Right cardiac atrium (tissue), 5 donors: ENCODE data around the gene SLC27A3. TPM values are rescaled to one million over a fixed set of nuclear protein-coding genes. Genes with fewer than 3 reads are reported as not detected.
A peak's percentile ranks its signal among the peaks of the same experiment; 100 is the strongest.

Experiments used
- ATAC-seq, 2 donors: fragments of 200-7000 bp; cut with Tn5 transposase; one replicate each; pipeline versions ENCODE4 v1.8.0 to v1.9.1; 2020; ENCODE audit warnings: moderate library complexity in 2 of 2, mild to moderate bottlenecking in 1 of 2
- DNase-seq, 3 donors: peaks; one replicate each; pipeline ENCODE4 v3.0.0-alpha.2; 2020
- H3K27ac ChIP-seq: one replicate; pipeline ENCODE4 v1.5.1; 2013; ENCODE audit warnings: mild to moderate bottlenecking, low read length, control low read depth, moderate library complexity
- H3K27me3 ChIP-seq: one replicate; pipeline ENCODE4 v1.6.1; 2013; ENCODE audit not compliant: control insufficient read depth, insufficient read depth
- H3K4me1 ChIP-seq: one replicate; pipeline ENCODE4 v1.6.1; 2013; ENCODE audit warnings: low read length; ENCODE audit not compliant: control insufficient read depth, insufficient read depth
- H3K4me3 ChIP-seq: one replicate; pipeline ENCODE4 v1.5.1; 2013; ENCODE audit warnings: low read length, control low read depth
- H3K9me3 ChIP-seq: one replicate; pipeline ENCODE4 v1.6.1; 2013; ENCODE audit warnings: low read length; ENCODE audit not compliant: control insufficient read depth
- WGBS: extraction: QIAGEN DNeasy Blood & Tissue Kit; methylation state at CpG from one replicate; pipeline ENCODE4 v1.1.7; 2013; 5-methylcytosine and 5-hydroxymethylcytosine counted together
- intact Hi-C, 4 donors: fragments of 100-400 bp; cut with DNase I; formaldehyde crosslinking; loops; one replicate each; pipeline versions ENCODE4 v1.11.0 to v1.14.0; 2022 to 2023
- polyA plus RNA-seq: library from polyadenylated mRNA; stranded (reverse); fragments of 200-250 nt; gene quantifications from one replicate; pipeline ENCODE4 v1.2.3, GENCODE V29; 2013
- total RNA-seq, 4 donors: library from RNA; stranded (reverse); fragmentation: NEBNext Ultra II Directional; extraction: Animal tissue kit (Norgen Biotek cat#: 25700); gene quantifications; one replicate each; pipeline ENCODE4 v1.2.1, GENCODE V29; 2021
- donor health status: healthy with polysubstance abuse.
- donor health status: DM: no; HTN: yes; CAD: no.
- donor health status: DM: no; HTN: no; CAD: no.
- donor health status: DM: no; HTN: yes; CAD: no; lungs with severe emphysema.
- donor health status: DM: yes; HTN: yes; CAD: no.

Gene SLC27A3
- total and polyA plus RNA-seq, 5 donors = 16.9 to 26.5 (median 20.4) TPM

DNA sequence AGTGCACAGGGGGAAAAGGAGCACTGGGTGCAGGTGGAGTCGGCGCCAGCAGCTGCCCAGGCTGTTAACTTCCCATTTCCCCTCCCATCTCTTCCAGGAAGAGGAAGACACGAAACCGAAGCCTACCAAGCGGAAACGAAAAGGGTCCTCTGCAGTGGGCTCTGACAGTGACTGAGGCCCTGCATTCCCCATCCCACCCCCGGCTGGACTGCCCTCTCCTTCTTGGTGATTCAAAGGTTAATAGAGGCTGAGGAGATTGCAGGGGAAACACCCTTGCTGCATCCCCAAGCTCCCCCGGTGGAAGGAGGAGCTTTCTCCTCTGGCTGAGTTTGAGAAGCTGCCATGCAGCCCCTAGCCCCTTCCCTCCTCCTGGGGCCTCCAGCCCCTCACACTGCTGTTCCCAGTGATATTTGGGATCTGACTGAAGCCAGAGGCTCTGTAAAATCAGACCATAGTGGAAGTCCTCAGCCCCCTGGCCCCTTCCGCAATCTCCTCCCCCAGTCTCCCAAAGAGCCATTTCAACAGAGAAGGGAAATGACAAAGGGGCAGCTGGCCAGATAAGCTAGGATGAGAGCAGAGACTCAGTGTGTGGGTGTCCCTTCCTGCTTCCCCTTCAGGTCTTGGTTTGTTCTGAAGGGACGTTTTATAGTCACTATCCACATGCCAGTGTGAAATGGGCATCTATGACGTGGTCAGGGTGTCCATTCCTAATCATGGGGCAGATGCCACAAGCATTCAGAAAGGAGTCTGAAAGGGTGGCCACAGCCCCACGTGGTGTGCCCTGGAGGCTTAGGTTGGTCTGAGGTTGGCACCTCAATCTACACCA, 1.9 kb upstream of the SLC27A3 start:
- ATAC-seq (no peak), DNase-seq (peak in 1 of 3 donors; percentile 62)
- Histone ChIP-seq H3K27me3 (no peaks in the 10 kb centered on the region), H3K27ac (peak overlapping the region; percentile 19), H3K4me1 (peaks cover 11% of the 10 kb centered on the region), H3K9me3 (no peaks in the 10 kb centered on the region), H3K4me3 (no peak overlapping the region)
- intact Hi-C loops = loop anchor here in 1 of 4 donors (5.0 to 10.0 kb wide), 2 partner anchors 96 to 259 kb away; partner anchors contain the start of gene NPR1
- WGBS = 46% methylated on average over 12 of the region's 12 CpGs

DNA sequence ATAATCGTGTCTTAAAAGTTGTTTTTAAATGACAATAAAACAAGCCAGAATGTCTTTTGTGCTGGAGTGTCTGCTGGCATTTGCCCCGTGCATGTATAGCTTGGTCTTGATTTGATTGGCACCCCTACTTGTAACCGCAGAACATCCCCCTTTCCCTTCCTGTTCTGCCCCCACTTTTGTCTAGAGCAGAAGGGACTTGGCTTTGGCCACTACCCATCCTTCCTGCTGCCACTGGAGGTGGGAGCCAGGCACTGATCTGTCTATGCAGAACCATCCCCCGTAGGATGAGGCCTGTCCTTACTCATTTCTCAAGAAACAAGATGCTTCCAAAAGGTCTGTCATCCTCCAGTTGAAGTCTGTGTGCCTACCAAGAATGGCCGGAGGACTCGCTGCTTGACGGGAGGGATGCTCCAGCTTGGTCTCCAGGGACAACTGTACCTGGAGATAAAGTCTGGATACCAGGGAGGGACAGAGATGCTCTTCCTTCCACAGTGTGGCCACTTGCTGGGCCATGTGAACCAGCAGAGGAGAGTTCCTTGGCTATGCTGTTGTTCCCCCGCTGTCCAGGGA, 1.1 kb upstream of the SLC27A3 start:
- peaks cover 11% of the 10 kb centered on the region for H3K4me1 ChIP-seq
- WGBS = 59% methylated on average over 8 of the region's 8 CpGs
- intact Hi-C loops = loop anchor here in 1 of 4 donors (5.0 to 10.0 kb wide), 2 partner anchors 97 to 259 kb away; partner anchors contain the start of gene NPR1

DNA sequence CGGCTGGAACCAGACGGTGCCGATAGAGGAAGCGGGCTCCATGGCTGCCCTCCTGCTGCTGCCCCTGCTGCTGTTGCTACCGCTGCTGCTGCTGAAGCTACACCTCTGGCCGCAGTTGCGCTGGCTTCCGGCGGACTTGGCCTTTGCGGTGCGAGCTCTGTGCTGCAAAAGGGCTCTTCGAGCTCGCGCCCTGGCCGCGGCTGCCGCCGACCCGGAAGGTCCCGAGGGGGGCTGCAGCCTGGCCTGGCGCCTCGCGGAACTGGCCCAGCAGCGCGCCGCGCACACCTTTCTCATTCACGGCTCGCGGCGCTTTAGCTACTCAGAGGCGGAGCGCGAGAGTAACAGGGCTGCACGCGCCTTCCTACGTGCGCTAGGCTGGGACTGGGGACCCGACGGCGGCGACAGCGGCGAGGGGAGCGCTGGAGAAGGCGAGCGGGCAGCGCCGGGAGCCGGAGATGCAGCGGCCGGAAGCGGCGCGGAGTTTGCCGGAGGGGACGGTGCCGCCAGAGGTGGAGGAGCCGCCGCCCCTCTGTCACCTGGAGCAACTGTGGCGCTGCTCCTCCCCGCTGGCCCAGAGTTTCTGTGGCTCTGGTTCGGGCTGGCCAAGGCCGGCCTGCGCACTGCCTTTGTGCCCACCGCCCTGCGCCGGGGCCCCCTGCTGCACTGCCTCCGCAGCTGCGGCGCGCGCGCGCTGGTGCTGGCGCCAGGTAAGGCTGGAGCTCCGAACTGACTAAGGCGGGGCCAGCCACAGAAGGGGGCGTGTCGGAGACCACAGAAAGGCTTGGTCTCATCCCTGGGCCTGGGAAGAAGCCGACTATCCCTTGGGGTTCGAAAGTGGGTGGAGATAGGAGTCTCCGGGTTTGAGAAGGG, 486 bp downstream of the SLC27A3 start:
- intact Hi-C loops = loop anchor here in 1 of 4 donors (10.0 kb wide), 1 partner anchor 261 kb away; no protein-coding TSS in a partner anchor
- H3K4me1 ChIP-seq = peaks cover 17% of the 10 kb centered on the region
- ATAC-seq (peak; percentile 28 to 43), DNase-seq (peak; percentile 79 to 90 (median 87))
- H3K9me3 ChIP-seq = no peaks in the 10 kb centered on the region
- H3K27me3 ChIP-seq = no peaks in the 10 kb centered on the region
- H3K4me3 ChIP-seq = peak overlapping the region; percentile 44
- H3K27ac ChIP-seq = peak overlapping the region; percentile 71
- WGBS = under 1% methylated on average over 83 of the region's 83 CpGs

More for the DNA sequence above, 1.1 kb upstream of the SLC27A3 start:
- no peak for DNase-seq
- Histone ChIP-seq H3K9me3 (no peaks in the 10 kb centered on the region), H3K27ac (peak overlapping the region; percentile 71), H3K4me3 (no peak overlapping the region), H3K27me3 (no peaks in the 10 kb centered on the region)
- no peak for ATAC-seq

DNA sequence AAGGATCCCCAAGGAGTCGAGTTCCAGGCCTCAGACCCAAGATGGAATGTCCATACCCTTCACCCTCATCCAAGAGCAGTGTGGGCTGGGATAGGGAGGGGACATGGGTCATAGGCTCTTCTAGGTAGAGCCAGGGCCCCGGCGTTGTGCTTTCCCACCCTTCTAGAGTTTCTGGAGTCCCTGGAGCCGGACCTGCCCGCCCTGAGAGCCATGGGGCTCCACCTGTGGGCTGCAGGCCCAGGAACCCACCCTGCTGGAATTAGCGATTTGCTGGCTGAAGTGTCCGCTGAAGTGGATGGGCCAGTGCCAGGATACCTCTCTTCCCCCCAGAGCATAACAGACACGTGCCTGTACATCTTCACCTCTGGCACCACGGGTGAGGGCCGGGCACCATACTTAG, 1.1 kb downstream of the SLC27A3 start:
- Histone ChIP-seq H3K4me1 (peaks cover 17% of the 10 kb centered on the region), H3K27ac (no peak overlapping the region), H3K4me3 (peak overlapping the region; percentile 44), H3K9me3 (no peaks in the 10 kb centered on the region), H3K27me3 (no peaks in the 10 kb centered on the region)
- WGBS = 53% methylated on average over 10 of the region's 10 CpGs
- intact Hi-C loops = loop anchor here in 1 of 4 donors (10.0 kb wide), 1 partner anchor 262 kb away; no protein-coding TSS in a partner anchor
- no peak for ATAC-seq
- DNase-seq = peak in 1 of 3 donors; percentile 58

DNA sequence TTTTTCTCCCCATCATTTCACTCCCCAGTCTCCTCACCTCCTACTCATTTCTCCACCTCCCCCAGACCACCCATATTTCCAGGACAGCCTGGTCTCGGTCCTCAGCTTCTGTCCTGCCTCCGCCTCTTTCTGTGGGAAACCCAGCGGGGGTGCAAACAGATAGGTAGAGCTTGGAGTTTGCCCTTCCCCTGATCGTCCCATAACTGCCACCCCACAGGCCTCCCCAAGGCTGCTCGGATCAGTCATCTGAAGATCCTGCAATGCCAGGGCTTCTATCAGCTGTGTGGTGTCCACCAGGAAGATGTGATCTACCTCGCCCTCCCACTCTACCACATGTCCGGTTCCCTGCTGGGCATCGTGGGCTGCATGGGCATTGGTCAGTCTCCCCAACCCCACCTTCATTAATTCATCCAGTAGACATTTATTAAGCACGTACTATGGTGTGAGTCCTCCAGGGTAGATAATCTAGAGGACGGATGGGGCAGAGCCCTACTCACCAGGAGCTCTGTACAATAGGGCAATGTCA, 1.7 kb downstream of the SLC27A3 start:
- WGBS = 80% methylated on average over 10 of the region's 10 CpGs
- H3K27me3 ChIP-seq = no peaks in the 10 kb centered on the region
- H3K9me3 ChIP-seq = no peaks in the 10 kb centered on the region
- no peak overlapping the region for H3K4me3 ChIP-seq
- H3K4me1 ChIP-seq = peaks cover 17% of the 10 kb centered on the region
- ATAC-seq (no peak), DNase-seq (no peak)
- intact Hi-C loops = loop anchor here in 1 of 4 donors (10.0 kb wide), 1 partner anchor 262 kb away; no protein-coding TSS in a partner anchor
- no peak overlapping the region for H3K27ac ChIP-seq

DNA sequence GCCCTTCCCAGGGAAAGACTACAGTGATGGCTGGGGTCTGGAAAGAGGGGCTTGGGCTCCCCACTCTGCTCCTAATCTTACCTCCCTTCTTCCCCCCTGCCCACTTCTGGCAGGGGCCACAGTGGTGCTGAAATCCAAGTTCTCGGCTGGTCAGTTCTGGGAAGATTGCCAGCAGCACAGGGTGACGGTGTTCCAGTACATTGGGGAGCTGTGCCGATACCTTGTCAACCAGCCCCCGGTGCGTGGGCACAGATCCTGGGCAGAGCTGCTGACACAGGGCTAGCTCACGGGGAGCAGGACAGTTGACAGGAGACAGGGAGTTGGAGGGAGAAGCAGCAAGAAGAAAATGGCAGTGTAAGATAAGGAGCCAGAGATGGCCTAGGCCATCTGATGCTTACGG, 2.4 kb downstream of the SLC27A3 start:
- H3K4me3 ChIP-seq = no peak overlapping the region
- WGBS = 39% methylated on average over 7 of the region's 7 CpGs
- intact Hi-C loops = loop anchor here in 1 of 4 donors (10.0 kb wide), 1 partner anchor 263 kb away; no protein-coding TSS in a partner anchor

DNA sequence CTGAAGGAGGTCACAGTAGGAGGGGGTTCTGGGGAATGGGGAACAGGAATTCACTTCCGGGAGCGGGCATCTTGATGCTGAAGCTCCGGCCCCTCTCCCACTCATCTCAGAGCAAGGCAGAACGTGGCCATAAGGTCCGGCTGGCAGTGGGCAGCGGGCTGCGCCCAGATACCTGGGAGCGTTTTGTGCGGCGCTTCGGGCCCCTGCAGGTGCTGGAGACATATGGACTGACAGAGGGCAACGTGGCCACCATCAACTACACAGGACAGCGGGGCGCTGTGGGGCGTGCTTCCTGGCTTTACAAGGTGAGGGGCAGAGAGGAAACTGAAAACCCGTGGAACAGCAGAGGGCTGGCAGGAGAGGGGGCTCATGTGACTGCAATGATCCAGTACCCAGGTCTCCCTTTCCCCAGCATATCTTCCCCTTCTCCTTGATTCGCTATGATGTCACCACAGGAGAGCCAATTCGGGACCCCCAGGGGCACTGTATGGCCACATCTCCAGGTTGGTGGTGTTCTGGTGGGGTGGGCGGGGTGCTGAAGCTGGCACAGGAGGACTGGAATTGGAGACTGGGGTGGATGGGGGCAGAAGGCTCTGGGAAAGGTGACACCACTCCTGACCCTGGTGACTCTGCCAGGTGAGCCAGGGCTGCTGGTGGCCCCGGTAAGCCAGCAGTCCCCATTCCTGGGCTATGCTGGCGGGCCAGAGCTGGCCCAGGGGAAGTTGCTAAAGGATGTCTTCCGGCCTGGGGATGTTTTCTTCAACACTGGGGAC, 3.0 kb downstream of the SLC27A3 start:
- 88% methylated on average over 22 of the region's 22 CpGs for WGBS
- no peak overlapping the region for H3K4me3 ChIP-seq
- no peak for ATAC-seq
- no peaks in the 10 kb centered on the region for H3K27me3 ChIP-seq
- H3K4me1 ChIP-seq = peaks cover 17% of the 10 kb centered on the region
- no peak overlapping the region for H3K27ac ChIP-seq
- DNase-seq = no peak
- H3K9me3 ChIP-seq = no peaks in the 10 kb centered on the region
- intact Hi-C loops = loop anchor here in 1 of 4 donors (10.0 kb wide), 1 partner anchor 263 kb away; no protein-coding TSS in a partner anchor

More for the DNA sequence above, 2.4 kb downstream of the SLC27A3 start:
- Histone ChIP-seq H3K27me3 (no peaks in the 10 kb centered on the region), H3K27ac (no peak overlapping the region), H3K9me3 (no peaks in the 10 kb centered on the region), H3K4me1 (peaks cover 17% of the 10 kb centered on the region)
- peak in 2 of 3 donors; percentile 56 to 78 for DNase-seq
- no peak for ATAC-seq

DNA sequence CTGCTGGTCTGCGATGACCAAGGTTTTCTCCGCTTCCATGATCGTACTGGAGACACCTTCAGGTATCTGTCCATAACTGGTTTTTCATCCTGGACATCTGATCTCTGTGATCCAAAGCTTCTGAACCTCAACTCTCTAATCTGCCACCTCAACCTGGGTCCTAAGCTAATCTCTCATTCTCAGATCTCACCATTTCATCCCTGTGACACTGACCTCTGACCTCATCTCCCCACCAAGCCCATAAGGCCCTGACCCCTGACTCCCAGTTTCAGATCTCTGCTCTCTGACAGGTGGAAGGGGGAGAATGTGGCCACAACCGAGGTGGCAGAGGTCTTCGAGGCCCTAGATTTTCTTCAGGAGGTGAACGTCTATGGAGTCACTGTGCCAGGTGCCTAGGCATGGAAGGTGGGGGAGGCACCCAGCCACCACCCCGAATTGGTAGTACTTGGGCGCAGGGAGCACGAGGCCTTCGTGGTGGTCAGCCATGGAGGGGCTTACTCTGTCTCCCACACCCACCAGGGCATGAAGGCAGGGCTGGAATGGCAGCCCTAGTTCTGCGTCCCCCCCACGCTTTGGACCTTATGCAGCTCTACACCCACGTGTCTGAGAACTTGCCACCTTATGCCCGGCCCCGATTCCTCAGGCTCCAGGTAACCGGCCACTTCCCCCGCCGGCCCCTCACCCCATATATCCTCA, 3.8 kb downstream of the SLC27A3 start:
- Histone ChIP-seq H3K9me3 (no peaks in the 10 kb centered on the region), H3K27me3 (no peaks in the 10 kb centered on the region), H3K4me3 (no peak overlapping the region), H3K27ac (no peak overlapping the region), H3K4me1 (peaks cover 16% of the 10 kb centered on the region)
- DNase-seq (no peak), ATAC-seq (no peak)
- WGBS = 85% methylated on average over 18 of the region's 18 CpGs
- intact Hi-C loops = loop anchor here in 1 of 4 donors (10.0 kb wide), 1 partner anchor 264 kb away; no protein-coding TSS in a partner anchor

DNA sequence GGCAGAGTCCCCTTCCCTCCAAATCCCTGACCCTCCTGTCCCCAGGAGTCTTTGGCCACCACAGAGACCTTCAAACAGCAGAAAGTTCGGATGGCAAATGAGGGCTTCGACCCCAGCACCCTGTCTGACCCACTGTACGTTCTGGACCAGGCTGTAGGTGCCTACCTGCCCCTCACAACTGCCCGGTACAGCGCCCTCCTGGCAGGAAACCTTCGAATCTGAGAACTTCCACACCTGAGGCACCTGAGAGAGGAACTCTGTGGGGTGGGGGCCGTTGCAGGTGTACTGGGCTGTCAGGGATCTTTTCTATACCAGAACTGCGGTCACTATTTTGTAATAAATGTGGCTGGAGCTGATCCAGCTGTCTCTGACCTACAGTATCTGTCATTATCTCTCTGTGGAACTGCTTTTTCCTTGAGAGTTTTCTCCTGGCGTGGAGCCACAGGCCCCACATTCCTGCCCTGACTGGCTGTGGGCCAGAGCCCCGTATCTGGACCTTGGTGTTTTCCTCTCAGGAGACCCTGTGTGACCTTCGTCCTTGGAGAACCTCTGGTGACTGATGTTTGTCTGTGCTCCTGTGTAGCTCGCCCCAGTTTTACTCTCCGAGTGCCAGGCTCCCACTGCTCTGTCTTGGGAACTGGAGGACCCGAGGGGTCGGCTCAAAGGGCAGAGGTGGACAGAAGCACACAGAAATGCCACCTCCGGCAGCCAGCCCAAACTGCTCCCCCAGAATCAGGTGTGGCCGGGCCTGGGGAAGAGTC, 4.8 kb downstream of the SLC27A3 start:
- Histone ChIP-seq H3K27ac (no peak overlapping the region), H3K27me3 (no peaks in the 10 kb centered on the region), H3K4me3 (no peak overlapping the region), H3K9me3 (no peaks in the 10 kb centered on the region), H3K4me1 (peaks cover 11% of the 10 kb centered on the region)
- intact Hi-C loops = loop anchor here in 1 of 4 donors (10.0 kb wide), 1 partner anchor 265 kb away; no protein-coding TSS in a partner anchor
- 56% methylated on average over 17 of the region's 17 CpGs for whole genome bisulfite sequencing
- ATAC-seq (no peak), DNase-seq (peak; percentile 59 to 83 (median 77))
